Tibial nerve (tissue), 4 donors: ENCODE results near the gene ARSB.

Source experiments
- EP300 ChIP-seq, 2 donors: sonication (generic); formaldehyde crosslinking; IDR thresholded peaks; one replicate each; pipeline ENCODE4 v1.6.1; 2017; ENCODE audit warnings: antibody characterized with exemption in 2 of 2, mild to moderate bottlenecking in 1 of 2
- POLR2A ChIP-seq, 2 donors: fragments of 450-650 bp; IDR thresholded peaks; one replicate each; pipeline ENCODE4 v1.6.1; 2017; ENCODE audit warnings: antibody characterized with exemption in 2 of 2, mild to moderate bottlenecking in 2 of 2, moderate library complexity in 2 of 2
- TF ChIP-seq, protein P1 (sequence below), 5 experiments: fragments of 200-600 bp in 3 of 5; fragments of 450-650 bp in 2 of 5; sonication (generic) in 3 of 5; IDR thresholded peaks; one replicate each; pipeline ENCODE4 v1.5.1; 2016 to 2019; ENCODE audit warnings: antibody characterized with exemption in 5 of 5, mild to moderate bottlenecking in 3 of 5, moderate library complexity in 2 of 5

DNA sequence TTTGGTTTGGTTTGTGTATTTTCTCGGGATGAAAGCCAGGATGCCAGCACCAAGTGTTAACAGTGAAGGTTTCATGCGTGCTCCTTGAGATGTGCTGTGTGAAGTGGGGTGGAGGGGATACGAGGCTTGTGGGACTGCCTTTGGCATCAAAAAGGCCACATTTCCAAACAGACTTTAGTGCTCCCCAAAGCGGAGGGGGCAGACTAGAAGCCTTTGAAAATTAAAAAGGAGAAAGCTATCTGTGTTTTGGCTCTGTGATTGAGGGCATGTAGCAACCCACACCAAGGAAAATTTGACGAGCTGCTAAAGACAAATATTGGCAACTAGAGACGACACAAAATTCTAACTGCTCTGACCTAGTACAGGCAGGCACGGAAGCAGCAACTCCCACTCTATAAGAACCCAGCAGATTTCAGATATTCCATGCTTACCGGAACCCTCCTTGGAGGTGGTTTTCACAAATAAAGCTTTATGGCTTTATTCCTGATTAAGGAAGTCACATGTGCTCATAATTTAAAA, 154.5 kb downstream of the ARSB start:
- TF ChIP-seq, protein P1, sequence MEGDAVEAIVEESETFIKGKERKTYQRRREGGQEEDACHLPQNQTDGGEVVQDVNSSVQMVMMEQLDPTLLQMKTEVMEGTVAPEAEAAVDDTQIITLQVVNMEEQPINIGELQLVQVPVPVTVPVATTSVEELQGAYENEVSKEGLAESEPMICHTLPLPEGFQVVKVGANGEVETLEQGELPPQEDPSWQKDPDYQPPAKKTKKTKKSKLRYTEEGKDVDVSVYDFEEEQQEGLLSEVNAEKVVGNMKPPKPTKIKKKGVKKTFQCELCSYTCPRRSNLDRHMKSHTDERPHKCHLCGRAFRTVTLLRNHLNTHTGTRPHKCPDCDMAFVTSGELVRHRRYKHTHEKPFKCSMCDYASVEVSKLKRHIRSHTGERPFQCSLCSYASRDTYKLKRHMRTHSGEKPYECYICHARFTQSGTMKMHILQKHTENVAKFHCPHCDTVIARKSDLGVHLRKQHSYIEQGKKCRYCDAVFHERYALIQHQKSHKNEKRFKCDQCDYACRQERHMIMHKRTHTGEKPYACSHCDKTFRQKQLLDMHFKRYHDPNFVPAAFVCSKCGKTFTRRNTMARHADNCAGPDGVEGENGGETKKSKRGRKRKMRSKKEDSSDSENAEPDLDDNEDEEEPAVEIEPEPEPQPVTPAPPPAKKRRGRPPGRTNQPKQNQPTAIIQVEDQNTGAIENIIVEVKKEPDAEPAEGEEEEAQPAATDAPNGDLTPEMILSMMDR (IDR thresholded peaks at IDR 0.05), result no peak
- TF ChIP-seq POLR2A (IDR thresholded peaks at IDR 0.05) (no peak), EP300 (IDR thresholded peaks at IDR 0.05) (no peak)
